GM12874 (cell line): ENCODE measurements around the gene CEP250.

Experiments used
- CTCF ChIP-seq: IDR thresholded peaks from 2 replicates; pipeline ENCODE4 v1.5.1; 2011; ENCODE audit warnings: low read depth, mild to moderate bottlenecking, control low read depth, low read length, moderate library complexity; ENCODE audit not compliant: insufficient read depth

The CEP250 gene

GRCh38 chr20:35489717-35490116 lies 34.3 kb downstream of the CEP250 start:
- TF ChIP-seq CTCF, result no peak

GRCh38 chr20:35490736-35491181 lies 35.4 kb downstream of the CEP250 start:
- no peak for TF ChIP-seq CTCF

GRCh38 chr20:35491823-35492222 lies 36.4 kb downstream of the CEP250 start:
- TF ChIP-seq CTCF, result no peak

GRCh38 chr20:35492352-35492751 lies 37.0 kb downstream of the CEP250 start:
- TF ChIP-seq CTCF, result no peak

GRCh38 chr20:35496481-35496880 lies 41.1 kb downstream of the CEP250 start:
- TF ChIP-seq CTCF, result no peak

- TF ChIP-seq CTCF, result no peak
These were observed 41.9 kb downstream of the CEP250 start for GRCh38 chr20:35497320-35497719.

- no peak for TF ChIP-seq CTCF
These were observed 42.4 kb downstream of the CEP250 start for GRCh38 chr20:35497780-35498189.

- TF ChIP-seq CTCF, result no peak
These were observed 43.9 kb downstream of the CEP250 start for GRCh38 chr20:35499271-35499670.
